ENCODE measurements around the gene ZMYND8. TPM values are rescaled to one million over a fixed set of nuclear protein-coding genes. Genes with fewer than 3 reads are reported as not detected.
A peak's percentile ranks its signal among the peaks of the same experiment; 100 is the strongest.

ZMYND8 gene
- total RNA-seq, 6 experiments from 2014 or later: 27.8 to 38.3 (median 34.8) TPM

GRCh38 chr20:47349365-47350180, 6.9 kb downstream of the ZMYND8 start:
- peaks cover 12% of the 10 kb centered on the region for H3K36me3 Mint-ChIP-seq (ENCODE audit: low read depth)
- no peaks in the 10 kb centered on the region for H3K9me3 Mint-ChIP-seq
- DNase-seq: no peak
- no peak overlapping the region for H3K4me3 Mint-ChIP-seq
- no peak overlapping the region for H3K27ac Mint-ChIP-seq
- TF ChIP-seq, protein P1, sequence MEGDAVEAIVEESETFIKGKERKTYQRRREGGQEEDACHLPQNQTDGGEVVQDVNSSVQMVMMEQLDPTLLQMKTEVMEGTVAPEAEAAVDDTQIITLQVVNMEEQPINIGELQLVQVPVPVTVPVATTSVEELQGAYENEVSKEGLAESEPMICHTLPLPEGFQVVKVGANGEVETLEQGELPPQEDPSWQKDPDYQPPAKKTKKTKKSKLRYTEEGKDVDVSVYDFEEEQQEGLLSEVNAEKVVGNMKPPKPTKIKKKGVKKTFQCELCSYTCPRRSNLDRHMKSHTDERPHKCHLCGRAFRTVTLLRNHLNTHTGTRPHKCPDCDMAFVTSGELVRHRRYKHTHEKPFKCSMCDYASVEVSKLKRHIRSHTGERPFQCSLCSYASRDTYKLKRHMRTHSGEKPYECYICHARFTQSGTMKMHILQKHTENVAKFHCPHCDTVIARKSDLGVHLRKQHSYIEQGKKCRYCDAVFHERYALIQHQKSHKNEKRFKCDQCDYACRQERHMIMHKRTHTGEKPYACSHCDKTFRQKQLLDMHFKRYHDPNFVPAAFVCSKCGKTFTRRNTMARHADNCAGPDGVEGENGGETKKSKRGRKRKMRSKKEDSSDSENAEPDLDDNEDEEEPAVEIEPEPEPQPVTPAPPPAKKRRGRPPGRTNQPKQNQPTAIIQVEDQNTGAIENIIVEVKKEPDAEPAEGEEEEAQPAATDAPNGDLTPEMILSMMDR (IDR thresholded peaks at IDR 0.05): no peak
- no peaks in the 10 kb centered on the region for H3K27me3 Mint-ChIP-seq (ENCODE audit: insufficient read depth)
- no peaks in the 10 kb centered on the region for H3K4me1 Mint-ChIP-seq (ENCODE audit: low read depth)

DNA sequence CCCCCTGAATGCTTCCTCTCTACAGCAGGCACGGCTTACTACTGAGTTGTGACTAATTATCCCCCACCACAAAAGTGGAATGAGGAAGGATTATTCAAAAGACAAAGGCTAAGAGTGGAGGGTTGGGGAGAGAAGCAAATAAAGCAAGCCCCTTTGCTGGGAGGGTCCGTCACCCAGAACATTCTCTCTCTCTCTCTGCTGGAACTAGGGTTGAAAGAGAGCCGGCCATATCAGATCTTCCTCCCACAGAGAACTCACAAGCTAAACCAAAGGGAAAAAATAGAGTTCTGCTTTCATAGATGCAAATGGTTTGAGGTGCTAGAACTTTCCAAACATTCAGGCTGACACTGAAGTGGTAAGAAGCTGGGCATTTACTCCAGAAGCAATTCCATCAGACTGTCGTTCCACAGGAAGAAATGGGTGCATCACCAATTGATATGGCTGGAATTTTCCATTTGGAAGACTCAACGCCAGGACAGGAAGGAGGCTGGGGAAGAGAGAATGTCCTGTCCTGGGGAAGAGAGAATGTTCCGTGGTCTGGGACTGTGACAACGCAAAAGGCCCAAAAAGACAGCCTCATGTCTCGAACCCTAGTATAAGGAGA, 7.9 kb downstream of the ZMYND8 start:
- peaks cover 20% of the 10 kb centered on the region for H3K36me3 Mint-ChIP-seq (ENCODE audit: low read depth)
- DNase-seq: no peak
- H3K27ac Mint-ChIP-seq: no peak overlapping the region
- TF ChIP-seq, protein P1 (IDR thresholded peaks at IDR 0.05): no peak
- H3K4me3 Mint-ChIP-seq: no peak overlapping the region
- no peaks in the 10 kb centered on the region for H3K4me1 Mint-ChIP-seq (ENCODE audit: low read depth)
- no peaks in the 10 kb centered on the region for H3K27me3 Mint-ChIP-seq (ENCODE audit: insufficient read depth)
- no peaks in the 10 kb centered on the region for H3K9me3 Mint-ChIP-seq

GRCh38 chr20:47347661-47348435, 8.7 kb downstream of the ZMYND8 start:
- H3K27me3 Mint-ChIP-seq (ENCODE audit: insufficient read depth): no peaks in the 10 kb centered on the region
- H3K27ac Mint-ChIP-seq: no peak overlapping the region
- H3K9me3 Mint-ChIP-seq: no peaks in the 10 kb centered on the region
- H3K4me3 Mint-ChIP-seq: no peak overlapping the region; the same call in 1 of the 2 replicates
- DNase-seq: no peak
- no peaks in the 10 kb centered on the region for H3K4me1 Mint-ChIP-seq (ENCODE audit: low read depth)
- TF ChIP-seq, protein P1 (IDR thresholded peaks at IDR 0.05): no peak
- H3K36me3 Mint-ChIP-seq (ENCODE audit: low read depth): peaks cover 28% of the 10 kb centered on the region

DNA sequence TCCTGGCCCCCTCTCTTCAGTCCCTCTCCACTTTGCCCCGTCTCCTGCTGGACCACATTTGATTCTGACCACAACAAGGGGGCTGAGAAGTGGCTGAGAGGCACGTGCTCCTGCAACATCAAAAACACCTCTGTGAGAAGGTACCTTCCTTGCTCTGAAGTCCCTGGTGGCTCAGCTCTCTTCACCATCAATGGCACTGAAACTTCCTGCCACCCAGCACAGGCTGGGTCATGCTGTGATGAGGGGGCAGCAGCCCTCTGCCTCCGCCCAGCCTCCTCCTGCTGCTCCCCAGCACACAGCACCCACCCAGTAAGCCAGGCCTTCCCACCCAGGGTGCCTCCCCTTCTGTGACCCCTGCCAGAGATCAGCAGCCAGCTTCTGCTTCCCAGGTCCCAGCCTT, 10.3 kb downstream of the ZMYND8 start:
- H3K27me3 Mint-ChIP-seq (ENCODE audit: insufficient read depth): no peaks in the 10 kb centered on the region

DNA sequence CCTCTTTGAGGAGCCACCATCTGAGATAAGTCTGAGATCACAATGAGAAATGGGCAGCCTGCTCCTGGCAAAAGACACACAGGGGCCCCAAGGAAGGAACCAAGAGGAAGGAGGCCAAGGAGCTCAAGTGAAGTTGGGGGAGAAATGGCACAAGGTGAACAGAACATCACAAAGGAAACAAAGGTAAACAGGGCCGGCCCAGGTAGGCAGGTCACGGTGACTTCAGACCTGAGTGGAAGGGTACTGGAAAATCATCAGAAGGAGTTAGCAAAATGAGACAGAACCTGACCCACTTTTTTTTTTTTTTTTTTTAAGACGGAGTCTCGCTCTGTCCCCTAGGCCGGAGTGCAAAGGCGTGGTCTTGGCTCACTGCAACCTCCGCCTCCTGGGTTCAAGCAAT, 11.3 kb downstream of the ZMYND8 start:
- peak overlapping the region; percentile 2; the same call in 1 of the 2 replicates for H3K27ac Mint-ChIP-seq
- H3K4me3 Mint-ChIP-seq: no peak overlapping the region
- TF ChIP-seq, protein P1 (IDR thresholded peaks at IDR 0.05): no peak
- H3K36me3 Mint-ChIP-seq (ENCODE audit: low read depth): peaks cover 36% of the 10 kb centered on the region
- no peaks in the 10 kb centered on the region for H3K4me1 Mint-ChIP-seq (ENCODE audit: low read depth)
- H3K27me3 Mint-ChIP-seq (ENCODE audit: insufficient read depth): no peaks in the 10 kb centered on the region
- DNase-seq: no peak
- H3K9me3 Mint-ChIP-seq: no peaks in the 10 kb centered on the region

More for the DNA sequence above, 10.3 kb downstream of the ZMYND8 start:
- H3K36me3 Mint-ChIP-seq (ENCODE audit: low read depth): peaks cover 32% of the 10 kb centered on the region
- peak overlapping the region; percentile 9; the same call in 1 of the 2 replicates for H3K27ac Mint-ChIP-seq
- TF ChIP-seq, protein P1 (IDR thresholded peaks at IDR 0.05): no peak
- no peak for DNase-seq
- H3K4me1 Mint-ChIP-seq (ENCODE audit: low read depth): no peaks in the 10 kb centered on the region
- no peaks in the 10 kb centered on the region for H3K9me3 Mint-ChIP-seq
- H3K4me3 Mint-ChIP-seq: no peak overlapping the region
